Upper lobe of left lung (tissue), 6 donors: ENCODE data around the gene DLGAP4. TPM values are rescaled to one million over a fixed set of nuclear protein-coding genes. Genes with fewer than 3 reads are reported as not detected.

Source experiments
- ATAC-seq, 2 donors: fragments of 200-7000 bp; cut with Tn5 transposase; one replicate each; pipeline ENCODE4 v1.9.1; 2022; ENCODE audit warnings: mild to moderate bottlenecking in 2 of 2, moderate library complexity in 2 of 2; ENCODE audit not compliant: low FRiP score in 2 of 2
- DNase-seq, 2 donors: peaks; one replicate each; pipeline ENCODE4 v3.0.0-alpha.2; 2019 to 2020
- H3K27ac ChIP-seq, 4 donors: fragments of 200-600 bp; sonication (generic); one replicate each; pipeline ENCODE4 v1.5.1; 2016 to 2019
- H3K27me3 ChIP-seq, 4 donors: fragments of 200-600 bp; sonication (generic); one replicate each; pipeline ENCODE4 v1.5.1; 2017 to 2019
- H3K36me3 ChIP-seq, 4 donors: fragments of 200-600 bp; sonication (generic); one replicate each; pipeline ENCODE4 v1.5.1; 2016 to 2019
- H3K4me1 ChIP-seq, 4 donors: fragments of 200-600 bp; sonication (generic); one replicate each; pipeline ENCODE4 v1.5.1; 2018 to 2019
- H3K4me3 ChIP-seq, 4 donors: fragments of 200-600 bp; sonication (generic); one replicate each; pipeline ENCODE4 v1.5.1; 2017 to 2019; ENCODE audit warnings: mild to moderate bottlenecking in 2 of 4, moderate library complexity in 1 of 4
- H3K9me3 ChIP-seq, 4 donors: fragments of 200-600 bp; sonication (generic); one replicate each; pipeline ENCODE4 v1.5.1; 2018 to 2019
- CTCF ChIP-seq, 6 experiments: fragments of 450-650 bp in 4 of 6; fragments of 200-600 bp in 2 of 6; sonication (generic) in 2 of 6; IDR thresholded peaks; one replicate each; pipeline ENCODE4 v1.5.1; 2016 to 2019; ENCODE audit warnings: antibody characterized with exemption in 6 of 6
- EP300 ChIP-seq, 4 donors: sonication (generic); formaldehyde crosslinking; IDR thresholded peaks; one replicate each; pipeline ENCODE4 v1.5.1; 2017; ENCODE audit warnings: antibody characterized with exemption in 4 of 4, control low read depth in 2 of 4
- POLR2A ChIP-seq, 4 donors: fragments of 450-650 bp; IDR thresholded peaks; one replicate each; pipeline ENCODE4 v1.5.1; 2016 to 2017; ENCODE audit warnings: antibody characterized with exemption in 4 of 4, mild to moderate bottlenecking in 2 of 4
- POLR2AphosphoS5 ChIP-seq, 2 donors: sonication (generic); formaldehyde crosslinking; IDR thresholded peaks; one replicate each; pipeline ENCODE4 v1.5.1; 2017; ENCODE audit warnings: antibody characterized with exemption in 2 of 2
- WGBS, 2 donors: methylation state at CpG; one replicate each; pipeline ENCODE4 v1.1.5; 2017 to 2018; 5-methylcytosine and 5-hydroxymethylcytosine counted together
- total RNA-seq, 6 donors: library from RNA; depleted of rRNA in 4 of 6; stranded (reverse); fragments of >200 nt in 4 of 6; gene quantifications; one replicate each; pipeline versions ENCODE4 v1.1.0 to v1.2.1, GENCODE V29; 2016 to 2021
- donor health status: DM: no; HTN: no; CAD: no; lungs with moderate emphysema.
- donor health status: DM: no; HTN: yes; CAD: no; lungs with severe emphysema.

DLGAP4 gene
- total RNA-seq, 6 donors from 2014 or later = 31.5 to 92.0 (median 49.9) TPM

- WGBS, 2 donors = 97% methylated on average over 4 of the region's 4 CpGs; no CpG with 5 or more reads in 1 of the 2 donors
These were observed 61.2 kb downstream of the DLGAP4 start for GRCh38 chr20:36367370-36367745.

GRCh38 chr20:36367907-36368799 is 62.0 kb downstream of the DLGAP4 start:
- ATAC-seq = no peak
- H3K9me3 ChIP-seq = no peaks in the 10 kb centered on the region
- H3K27ac ChIP-seq = no peak overlapping the region
- H3K36me3 ChIP-seq = no peaks in the 10 kb centered on the region
- 55 to 58% methylated on average over 10 to 12 of the region's 12 CpGs for WGBS, 2 donors
- TF ChIP-seq CTCF (IDR thresholded peaks at IDR 0.05) = no peak
- no peak for TF ChIP-seq POLR2AphosphoS5 (IDR thresholded peaks at IDR 0.05)
- no peak for TF ChIP-seq POLR2A (IDR thresholded peaks at IDR 0.05)
- no peak for TF ChIP-seq EP300 (IDR thresholded peaks at IDR 0.05)
- no peak for DNase-seq
- no peaks in the 10 kb centered on the region for H3K4me1 ChIP-seq
- no peak overlapping the region for H3K4me3 ChIP-seq
- H3K27me3 ChIP-seq = no peaks in the 10 kb centered on the region

More at GRCh38 chr20:36367370-36367745, 61.2 kb downstream of the DLGAP4 start:
- Histone ChIP-seq H3K27ac (no peak overlapping the region), H3K4me1 (no peaks in the 10 kb centered on the region), H3K36me3 (no peaks in the 10 kb centered on the region), H3K4me3 (no peak overlapping the region), H3K27me3 (no peaks in the 10 kb centered on the region), H3K9me3 (no peaks in the 10 kb centered on the region)
- DNase-seq (no peak), ATAC-seq (peak in 1 of 2 donors; percentile 16)
- TF ChIP-seq POLR2AphosphoS5 (IDR thresholded peaks at IDR 0.05) = no peak
- TF ChIP-seq POLR2A (IDR thresholded peaks at IDR 0.05) = no peak
- TF ChIP-seq CTCF (IDR thresholded peaks at IDR 0.05) = no peak
- no peak for TF ChIP-seq EP300 (IDR thresholded peaks at IDR 0.05)

- DNase-seq = peak in 1 of 2 donors; percentile 54
- 75 to 84% methylated on average over 14 of the region's 14 CpGs for WGBS, 2 donors
- Histone ChIP-seq H3K4me3 (no peak overlapping the region), H3K36me3 (no peaks in the 10 kb centered on the region), H3K27ac (no peak overlapping the region), H3K27me3 (no peaks in the 10 kb centered on the region), H3K9me3 (no peaks in the 10 kb centered on the region), H3K4me1 (no peaks in the 10 kb centered on the region)
- ATAC-seq = no peak
- TF ChIP-seq POLR2AphosphoS5 (IDR thresholded peaks at IDR 0.05) (no peak), EP300 (IDR thresholded peaks at IDR 0.05) (no peak)
These were observed 62.7 kb downstream of the DLGAP4 start for GRCh38 chr20:36368869-36369268.

GRCh38 chr20:36369739-36370138 is 63.6 kb downstream of the DLGAP4 start:
- no peaks in the 10 kb centered on the region for H3K27me3 ChIP-seq

More at GRCh38 chr20:36369739-36370138, 63.6 kb downstream of the DLGAP4 start:
- Histone ChIP-seq H3K36me3 (no peaks in the 10 kb centered on the region), H3K4me3 (no peak overlapping the region), H3K4me1 (no peaks in the 10 kb centered on the region), H3K9me3 (no peaks in the 10 kb centered on the region), H3K27ac (no peak overlapping the region)
- ATAC-seq (no peak), DNase-seq (no peak)
- TF ChIP-seq EP300 (IDR thresholded peaks at IDR 0.05) (no peak), CTCF (IDR thresholded peaks at IDR 0.05) (no peak), POLR2A (IDR thresholded peaks at IDR 0.05) (no peak), POLR2AphosphoS5 (IDR thresholded peaks at IDR 0.05) (no peak)
- WGBS, 2 donors = 71 to 84% methylated on average over 3 of the region's 3 CpGs
